Psoas muscle (tissue), 8 donors: Measurements from ENCODE around the gene PER2. TPM values are rescaled to one million over a fixed set of nuclear protein-coding genes. Genes with fewer than 3 reads are reported as not detected.

Source experiments
- ATAC-seq, 4 donors: fragments of 200-7000 bp; cut with Tn5 transposase; one replicate each; pipeline ENCODE4 v1.9.1; 2020; ENCODE audit warnings: moderate library complexity in 3 of 4, mild to moderate bottlenecking in 2 of 4
- DNase-seq, 2 donors: peaks; one replicate each; pipeline ENCODE4 v3.0.0-alpha.2; 2020
- H3K27ac ChIP-seq: fragments of 200-600 bp; one replicate; pipeline ENCODE4 v1.8.0; 2022
- H3K27me3 ChIP-seq, 3 donors: fragments of 200-600 bp in 1 of 3; one replicate each; pipeline versions ENCODE4 v1.6.1 to v1.8.0; 2013 to 2022; ENCODE audit warnings: low read length in 2 of 3, mild to moderate bottlenecking in 2 of 3, moderate library complexity in 1 of 3; ENCODE audit not compliant: insufficient read depth in 3 of 3
- H3K36me3 ChIP-seq, 2 donors: fragments of 200-600 bp in 1 of 2; one replicate each; pipeline versions ENCODE4 v1.6.1 to v1.8.0; 2013 to 2022; ENCODE audit warnings: low read depth in 1 of 2, mild to moderate bottlenecking in 1 of 2, moderate library complexity in 1 of 2; ENCODE audit not compliant: insufficient read depth in 1 of 2
- H3K4me1 ChIP-seq: fragments of 200-600 bp; one replicate; pipeline ENCODE4 v1.8.0; 2022
- H3K4me3 ChIP-seq: fragments of 200-600 bp; one replicate; pipeline ENCODE4 v1.8.0; 2022; ENCODE audit warnings: mild to moderate bottlenecking
- H3K9me3 ChIP-seq: fragments of 200-600 bp; one replicate; pipeline ENCODE4 v1.8.0; 2022
- WGBS, 3 donors: extraction: QIAGEN DNeasy Blood & Tissue Kit; methylation state at CpG; one replicate each; pipeline versions ENCODE4 v1.1.6 to v1.1.7; 2013; 5-methylcytosine and 5-hydroxymethylcytosine counted together
- intact Hi-C, 2 donors: fragments of 100-400 bp; cut with DNase I; formaldehyde crosslinking; loops; one replicate each; pipeline versions ENCODE4 v1.11.0 to v1.14.2; 2022
- polyA plus RNA-seq, 3 donors: library from polyadenylated mRNA; stranded (reverse); fragments of 200-250 nt; gene quantifications; one replicate each; pipeline ENCODE4 v1.2.3, GENCODE V29; 2013
- total RNA-seq, 4 donors: library from RNA; stranded (reverse); fragmentation: NEBNext Ultra II Directional in 2 of 4; extraction: Animal tissue kit (Norgen Biotek cat#: 25700) in 2 of 4; gene quantifications; one replicate each; pipeline versions ENCODE4 v1.2.1 to v1.2.4, GENCODE V29; 2021 to 2023
- TF ChIP-seq, protein P1 (sequence below): fragments of 200-600 bp; IDR thresholded peaks from one replicate; pipeline ENCODE4 v1.8.0; 2022; ENCODE audit warnings: antibody characterized with exemption
- donor health status: healthy with polysubstance abuse.
- donor health status: DM: no; HTN: no; CAD: no; lungs with moderate emphysema.
- donor health status: Bipolar disorder and iron deficiency.
- donor health status: healthy.
- donor health status: DM: yes; HTN: yes; CAD: no.
- donor health status: DM: no; HTN: no; CAD: no.
- donor health status: DM: no; HTN: no; CAD: no.
- donor health status: DM: yes; HTN: yes; CAD: no.

Gene PER2
- total and polyA plus RNA-seq, 7 donors = 1.9 to 20.7 (median 7.8) TPM

GRCh38 chr2:238261718-238262375, 26.6 kb downstream of the PER2 start:
- ATAC-seq = no peak
- Histone ChIP-seq H3K9me3 (no peaks in the 10 kb centered on the region), H3K36me3 (peaks cover 6 to 88% of the 10 kb centered on the region in 2 donors), H3K27ac (peak overlapping the region; percentile 41), H3K4me1 (peaks cover 24% of the 10 kb centered on the region), H3K27me3 (no peaks in the 10 kb centered on the region), H3K4me3 (no peak overlapping the region)
- TF ChIP-seq, protein P1, sequence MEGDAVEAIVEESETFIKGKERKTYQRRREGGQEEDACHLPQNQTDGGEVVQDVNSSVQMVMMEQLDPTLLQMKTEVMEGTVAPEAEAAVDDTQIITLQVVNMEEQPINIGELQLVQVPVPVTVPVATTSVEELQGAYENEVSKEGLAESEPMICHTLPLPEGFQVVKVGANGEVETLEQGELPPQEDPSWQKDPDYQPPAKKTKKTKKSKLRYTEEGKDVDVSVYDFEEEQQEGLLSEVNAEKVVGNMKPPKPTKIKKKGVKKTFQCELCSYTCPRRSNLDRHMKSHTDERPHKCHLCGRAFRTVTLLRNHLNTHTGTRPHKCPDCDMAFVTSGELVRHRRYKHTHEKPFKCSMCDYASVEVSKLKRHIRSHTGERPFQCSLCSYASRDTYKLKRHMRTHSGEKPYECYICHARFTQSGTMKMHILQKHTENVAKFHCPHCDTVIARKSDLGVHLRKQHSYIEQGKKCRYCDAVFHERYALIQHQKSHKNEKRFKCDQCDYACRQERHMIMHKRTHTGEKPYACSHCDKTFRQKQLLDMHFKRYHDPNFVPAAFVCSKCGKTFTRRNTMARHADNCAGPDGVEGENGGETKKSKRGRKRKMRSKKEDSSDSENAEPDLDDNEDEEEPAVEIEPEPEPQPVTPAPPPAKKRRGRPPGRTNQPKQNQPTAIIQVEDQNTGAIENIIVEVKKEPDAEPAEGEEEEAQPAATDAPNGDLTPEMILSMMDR = no peak
- peak; percentile 4 to 39 for DNase-seq
- intact Hi-C loops = loop anchor here (5.0 kb wide), 3 partner anchors 60 to 100 kb away; partner anchors contain the start of gene ILKAP (in 2 of the 2)
- 91 to 94% (median 93%) methylated on average over 15 to 16 of the region's 16 CpGs for WGBS, 3 donors

DNA sequence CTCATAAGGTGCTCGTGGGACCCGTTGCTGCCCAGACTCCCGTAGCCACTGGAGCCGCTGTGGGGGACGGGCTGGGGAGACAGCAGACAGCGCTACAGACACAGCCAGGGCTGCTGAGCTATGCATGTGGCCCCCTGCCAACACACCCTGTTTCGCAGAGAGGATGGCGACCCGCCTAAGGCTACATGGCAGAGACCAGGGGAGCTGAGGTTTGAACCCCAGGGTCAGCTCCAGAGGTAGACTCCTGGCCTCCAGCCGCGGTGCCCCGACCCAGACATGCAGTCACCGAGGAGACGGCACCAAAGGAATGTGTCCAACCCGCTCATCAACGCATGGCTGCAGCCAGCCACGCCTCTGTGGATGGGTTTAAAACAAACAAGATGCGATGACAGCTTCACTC, 27.5 kb downstream of the PER2 start:
- Histone ChIP-seq H3K9me3 (no peaks in the 10 kb centered on the region), H3K36me3 (peaks cover 6 to 88% of the 10 kb centered on the region in 2 donors), H3K4me3 (no peak overlapping the region), H3K4me1 (peaks cover 30% of the 10 kb centered on the region), H3K27ac (no peak overlapping the region), H3K27me3 (no peaks in the 10 kb centered on the region)
- intact Hi-C loops = loop anchor here (5.0 kb wide), 3 partner anchors 59 to 99 kb away; partner anchors contain the start of gene ILKAP (in 2 of the 2)
- 58 to 70% (median 68%) methylated on average over 18 of the region's 18 CpGs for WGBS, 3 donors
- DNase-seq = peak; percentile 13 to 47
- TF ChIP-seq, protein P1 = no peak
- ATAC-seq = no peak

- no peak for ATAC-seq
- Histone ChIP-seq H3K4me3 (no peak overlapping the region), H3K9me3 (no peaks in the 10 kb centered on the region), H3K27me3 (no peaks in the 10 kb centered on the region), H3K36me3 (peaks cover 6 to 88% of the 10 kb centered on the region in 2 donors), H3K27ac (no peak overlapping the region), H3K4me1 (peaks cover 30% of the 10 kb centered on the region)
- WGBS, 3 donors = 81 to 86% (median 85%) methylated on average over 21 of the region's 21 CpGs
- intact Hi-C loops = loop anchor here (5.0 kb wide), 3 partner anchors 57 to 97 kb away; partner anchors contain the start of gene ILKAP (in 2 of the 2)
- peak; percentile 7 to 50 for DNase-seq
- TF ChIP-seq, protein P1 = no peak
Measured at GRCh38 chr2:238259061-238260020, 29.1 kb downstream of the PER2 start.

GRCh38 chr2:238257786-238258700, 30.4 kb downstream of the PER2 start:
- H3K4me3 ChIP-seq = no peak overlapping the region
- TF ChIP-seq, protein P1 = no peak

More at GRCh38 chr2:238257786-238258700, 30.4 kb downstream of the PER2 start:
- Histone ChIP-seq H3K9me3 (no peaks in the 10 kb centered on the region), H3K36me3 (peaks cover 8 to 95% of the 10 kb centered on the region in 2 donors), H3K4me1 (peaks cover 25% of the 10 kb centered on the region), H3K27ac (no peak overlapping the region), H3K27me3 (no peaks in the 10 kb centered on the region)
- ATAC-seq (no peak), DNase-seq (peak in 1 of 2 donors; percentile 29)
- intact Hi-C loops = no loop called here
- 86 to 91% (median 89%) methylated on average over 15 of the region's 15 CpGs for WGBS, 3 donors
